Stimulated activated CD4-positive, alpha-beta T cell treated with anti-CD3 and anti-CD28 coated beads, TNF-alpha, amount 100 ng/mL, for 24 hours (primary cell): Measurements from ENCODE around the gene ADCY1.
A peak's percentile ranks its signal among the peaks of the same experiment; 100 is the strongest.

Experiments
- DNase-seq, 3 experiments: peaks; one replicate each; pipeline ENCODE4 v3.0.0-alpha.2; 2020; ENCODE audit warnings: low read depth in 3 of 3

Gene ADCY1

DNA sequence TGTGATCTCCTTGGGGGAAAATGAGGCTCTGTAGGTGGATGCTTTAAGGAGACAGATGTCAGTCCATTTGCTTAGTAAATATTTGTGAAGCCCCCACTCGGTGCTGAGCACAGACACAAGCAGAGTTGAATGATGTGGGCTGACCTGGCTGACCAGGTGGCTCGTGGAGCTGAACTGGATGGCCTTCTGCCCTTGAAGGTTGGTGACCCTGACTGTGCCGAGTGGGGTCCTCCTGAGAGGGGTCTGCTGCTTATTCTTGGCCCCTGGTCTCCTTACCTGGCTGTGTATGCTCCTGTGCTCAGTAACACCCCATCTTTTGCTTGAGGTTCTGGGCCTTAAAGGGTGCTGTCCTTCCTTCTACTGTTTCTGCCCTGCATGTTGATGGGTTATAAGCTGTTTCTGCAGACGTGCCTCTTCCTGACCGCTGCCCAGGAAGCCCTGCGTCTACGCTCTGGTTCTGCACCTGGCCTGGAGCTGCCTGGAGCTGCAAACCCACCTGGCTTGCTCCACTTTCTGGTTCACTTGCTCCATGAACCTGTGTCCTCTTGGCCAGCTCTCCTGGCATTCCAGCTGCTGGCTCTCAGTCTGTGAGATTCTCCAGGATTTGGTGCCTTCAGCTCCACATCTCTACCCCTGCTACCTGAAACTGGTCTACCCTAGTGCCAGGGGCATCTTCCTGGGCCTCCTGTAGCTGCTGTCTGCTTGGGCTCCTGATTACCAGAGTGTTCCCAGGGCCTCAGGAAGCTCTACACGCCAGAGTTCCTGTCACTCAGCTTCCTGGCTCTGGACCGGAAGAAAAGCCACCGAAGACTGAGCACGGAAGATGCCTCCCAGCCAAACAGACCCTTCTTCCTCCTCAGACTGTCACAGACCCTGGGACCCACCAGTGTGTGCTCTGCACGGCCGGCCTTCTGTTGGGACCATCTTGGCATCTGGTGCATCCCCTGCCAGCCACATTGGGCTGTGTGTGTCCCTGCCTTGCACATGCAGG lies 76.5 kb downstream of the ADCY1 start:
- DNase-seq, result no peak

GRCh38 chr7:45651540-45651939 lies 77.4 kb downstream of the ADCY1 start:
- no peak for DNase-seq

- no peak for DNase-seq
Observed at GRCh38 chr7:45652630-45653029, 78.5 kb downstream of the ADCY1 start.

GRCh38 chr7:45653209-45653907 lies 79.2 kb downstream of the ADCY1 start:
- no peak for DNase-seq

- no peak for DNase-seq
Observed at GRCh38 chr7:45654341-45654740, 80.2 kb downstream of the ADCY1 start.

- DNase-seq, result no peak
Observed at GRCh38 chr7:45655539-45655938, 81.4 kb downstream of the ADCY1 start.

DNA sequence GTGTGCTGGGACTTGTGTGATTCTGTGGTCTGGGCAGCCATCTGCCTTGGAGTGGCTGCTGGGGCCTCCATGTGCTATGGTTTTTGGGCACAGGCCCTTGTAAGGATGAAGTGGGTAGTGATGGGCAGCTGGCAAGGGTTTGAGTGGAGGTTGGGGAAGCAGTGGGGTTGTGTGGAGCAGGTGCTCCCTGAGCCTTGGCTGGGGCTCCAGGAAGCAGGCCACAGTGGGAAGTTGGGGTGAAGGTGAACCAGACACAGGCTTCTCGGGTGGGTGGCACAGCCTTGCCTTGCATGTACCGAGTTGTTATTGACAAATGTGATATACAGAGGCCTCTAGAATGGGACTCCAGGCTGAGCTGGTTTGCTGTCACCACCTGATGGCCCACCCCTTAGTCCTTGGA lies 82.3 kb downstream of the ADCY1 start:
- no peak for DNase-seq

GRCh38 chr7:45657136-45657889 lies 83.1 kb downstream of the ADCY1 start:
- DNase-seq, result no peak

- DNase-seq, result no peak
Observed at GRCh38 chr7:45657890-45658715, 83.9 kb downstream of the ADCY1 start.

- DNase-seq, result no peak
Observed at GRCh38 chr7:45658716-45659495, 84.7 kb downstream of the ADCY1 start.

DNA sequence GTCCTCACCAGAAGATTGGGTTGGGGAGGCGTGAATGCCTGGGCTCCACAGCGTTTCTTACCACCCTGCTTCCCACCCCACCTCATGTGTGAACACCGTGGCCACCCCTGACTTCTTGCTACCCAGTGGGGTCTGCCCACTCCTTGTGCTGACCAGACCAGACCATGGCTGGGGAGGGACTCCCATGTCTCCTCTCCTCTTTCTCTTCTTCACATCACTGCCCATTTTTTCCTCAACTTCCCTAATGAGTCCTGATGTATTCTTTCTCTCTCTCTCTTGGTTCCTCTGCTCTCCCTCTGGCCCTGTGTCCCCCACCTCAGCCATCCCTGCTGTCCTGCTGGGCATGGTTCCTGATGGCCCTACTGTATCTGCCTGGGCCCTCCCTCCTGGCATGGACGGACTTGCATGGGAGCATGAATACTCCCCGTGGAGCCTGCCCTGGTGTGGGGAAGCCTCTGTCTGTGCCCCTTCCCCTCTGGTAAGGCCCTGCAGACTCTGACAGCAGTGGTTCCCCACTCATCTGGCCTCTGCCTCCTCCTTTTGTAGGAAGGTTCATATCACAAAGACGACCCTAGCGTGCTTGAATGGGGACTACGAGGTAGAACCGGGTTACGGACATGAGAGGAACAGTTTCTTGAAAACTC lies 85.5 kb downstream of the ADCY1 start:
- no peak for DNase-seq

GRCh38 chr7:45660201-45660900 lies 86.2 kb downstream of the ADCY1 start:
- DNase-seq, result no peak

DNA sequence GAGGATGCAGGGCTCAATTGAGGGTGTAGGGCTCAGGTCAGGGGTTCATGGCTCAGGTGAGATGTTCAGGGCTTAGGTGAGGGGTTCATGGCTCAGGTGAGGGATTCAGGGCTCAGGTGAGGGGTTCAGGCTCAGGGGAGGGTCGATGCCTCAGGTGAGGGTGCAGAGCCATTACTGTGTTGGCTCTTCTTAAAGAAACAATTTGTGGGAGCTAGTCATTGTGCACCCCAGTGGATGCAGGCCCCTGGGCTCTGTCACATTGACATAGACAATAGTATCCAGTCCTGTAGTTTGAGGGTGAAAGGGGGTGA lies 86.7 kb downstream of the ADCY1 start:
- DNase-seq, result no peak

DNA sequence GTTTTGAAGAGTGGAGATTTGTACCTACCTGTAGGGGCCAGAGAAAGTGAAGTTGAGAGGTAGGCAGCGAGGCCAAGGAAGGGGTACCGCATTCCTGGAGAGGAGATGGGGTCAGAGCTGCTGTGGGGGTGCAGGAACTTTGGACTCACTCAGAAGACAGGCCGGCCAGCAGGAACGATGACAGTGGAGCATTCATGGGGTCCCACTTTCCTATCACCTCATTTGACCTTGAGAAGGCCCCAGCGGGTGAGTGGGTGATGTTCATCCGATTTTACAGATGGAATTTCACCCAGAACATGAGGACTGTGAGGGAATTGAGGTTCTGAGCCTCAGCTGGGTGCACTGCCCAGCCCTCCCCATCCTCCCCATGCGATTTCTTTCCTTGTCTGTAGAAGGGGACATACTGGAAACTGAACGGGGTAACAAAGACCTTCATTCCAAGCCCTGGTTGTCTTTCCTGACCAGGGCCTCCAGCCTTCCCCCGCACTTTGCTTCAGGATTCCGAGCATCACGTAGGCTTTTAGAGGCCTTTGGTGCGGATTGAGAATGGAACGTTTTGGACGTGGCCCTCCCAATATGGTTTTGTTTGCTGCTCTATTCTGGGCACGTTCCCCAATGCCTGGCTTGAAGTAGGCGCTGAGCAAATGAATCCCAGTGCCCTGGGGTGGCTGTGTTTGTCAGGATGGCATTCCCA lies 87.3 kb downstream of the ADCY1 start:
- DNase-seq, result no peak

- no peak for DNase-seq
Observed at GRCh38 chr7:45662018-45662417, 87.8 kb downstream of the ADCY1 start.

DNA sequence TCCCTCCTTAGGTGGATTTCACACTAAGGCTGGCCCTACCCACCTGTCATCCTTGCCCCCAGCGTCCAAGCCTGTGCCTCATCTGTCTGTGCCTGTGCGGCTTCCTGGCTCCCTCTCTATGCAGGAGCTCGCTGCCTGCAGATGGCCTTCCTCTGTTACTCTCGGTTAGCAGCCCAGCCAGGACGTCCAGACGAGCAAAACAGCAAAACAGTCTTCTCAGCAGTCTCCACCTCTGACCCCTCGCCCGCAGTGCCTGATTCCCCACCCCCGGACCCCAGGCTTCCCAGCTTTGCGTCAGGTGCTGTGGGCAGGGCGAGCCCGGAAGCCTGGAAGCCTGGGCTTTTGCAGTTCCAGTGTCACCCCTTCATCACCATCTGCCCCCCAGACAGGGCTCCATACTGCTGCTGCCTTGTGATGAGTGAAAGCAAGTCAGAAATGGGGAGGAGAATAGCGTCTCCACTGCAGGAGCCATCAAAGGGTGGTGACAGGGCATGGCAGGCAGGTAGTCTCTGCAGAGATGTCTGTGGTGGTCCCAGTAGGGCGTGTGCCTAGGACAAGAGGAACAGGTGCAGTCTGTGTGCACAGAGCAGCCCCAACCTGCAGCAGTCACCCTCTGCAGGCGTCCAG lies 88.5 kb downstream of the ADCY1 start:
- no peak for DNase-seq

DNA sequence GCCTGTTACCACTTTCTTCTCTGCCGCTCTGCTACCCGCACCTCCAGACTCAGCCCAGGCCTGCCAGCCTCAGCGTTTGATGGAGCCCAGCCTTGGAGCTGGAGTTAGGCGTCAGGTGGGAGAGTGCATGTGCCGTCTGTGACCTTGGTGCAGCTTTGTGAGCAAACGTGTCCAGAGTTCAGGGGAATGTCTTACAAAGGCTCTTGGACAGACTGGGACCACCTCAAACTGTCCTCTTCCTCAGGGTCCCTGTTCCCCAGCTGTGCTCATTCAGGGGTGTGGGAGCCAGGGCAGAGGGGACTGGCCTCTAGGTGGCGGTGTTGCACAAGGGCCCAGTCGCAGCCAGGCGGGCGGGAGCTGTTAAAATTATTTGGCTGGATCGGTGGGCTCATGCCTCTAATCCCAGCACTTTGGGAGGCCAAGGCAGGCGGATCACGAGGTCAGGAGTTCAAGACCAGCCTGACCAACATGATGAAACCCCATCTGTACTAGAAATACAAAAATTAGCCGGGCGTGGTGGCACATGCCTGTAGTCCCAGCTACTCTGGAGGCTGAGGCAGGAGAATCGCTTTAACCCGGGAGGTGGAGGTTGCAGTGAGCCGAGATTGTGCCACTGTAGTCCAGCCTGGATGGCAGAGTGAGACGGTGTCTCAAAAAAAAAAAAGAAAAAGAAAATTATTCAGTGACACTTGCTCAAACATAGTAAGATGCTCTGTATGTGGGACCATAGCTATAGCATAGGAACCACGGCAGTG lies 89.2 kb downstream of the ADCY1 start:
- DNase-seq, result peak in 1 of 3 experiments; percentile 4
